GM21619 (cell line): ENCODE measurements around the gene SMARCA4.
A peak's percentile ranks its signal among the peaks of the same experiment; 100 is the strongest.
"Not testable (repeated sequence)": the region's sequence is repeated elsewhere in the genome, so short reads cannot be mapped to it uniquely, and the experiment has no call there.

Experiments used
- ATAC-seq: cut with Tn5 transposase; IDR thresholded peaks from one replicate; pipeline ENCODE4 v1.9.1; 2021; ENCODE audit not compliant: unreplicated experiment

SMARCA4 gene

GRCh38 chr19:10928563-10929401 lies 32.0 kb upstream of the SMARCA4 start, which contains the start of the genes TIMM29 and YIPF2:
Gene TIMM29 (plus strand): TSS chr19:10928811. CDS start chr19:10928823, 12 bp downstream.
Gene YIPF2 (minus strand): TSS chr19:10928639. CDS start chr19:10928410, 229 bp downstream.
- ATAC-seq = peak; percentile 77

GRCh38 chr19:10929402-10929794 lies 31.4 kb upstream of the SMARCA4 start:
- no peak for ATAC-seq

DNA sequence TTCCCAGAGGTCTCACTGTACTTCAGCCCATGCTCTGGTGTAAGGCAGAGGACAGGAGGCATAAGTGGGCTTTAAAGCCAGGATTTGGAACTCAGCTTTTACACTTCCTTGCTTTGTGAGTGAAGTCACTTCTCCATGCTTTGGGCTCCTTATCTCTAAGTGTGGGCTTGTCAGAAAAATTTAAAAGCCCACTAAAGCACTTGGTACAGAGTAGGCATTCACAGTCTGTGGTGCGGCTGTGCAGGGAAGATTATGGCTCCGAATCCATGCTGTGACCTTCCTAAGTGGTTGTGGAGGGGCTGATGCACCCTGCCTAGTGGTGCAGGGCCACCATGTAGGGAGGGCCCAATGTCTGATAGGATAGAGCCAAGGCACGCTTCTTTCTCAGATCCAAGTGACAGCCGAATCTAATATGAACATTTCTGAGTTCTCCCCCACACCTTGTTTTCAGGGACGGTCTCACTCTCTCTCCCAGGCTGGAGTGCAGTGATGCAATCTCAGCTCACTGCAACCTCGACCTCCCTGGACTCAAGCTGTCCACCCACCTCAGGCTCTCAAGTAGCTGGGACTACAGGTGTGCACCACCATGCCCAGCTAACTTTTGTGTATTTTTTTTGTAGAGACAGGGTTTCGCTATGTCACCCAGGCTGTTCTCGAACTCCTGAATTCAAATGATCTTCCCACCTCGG lies 25.3 kb upstream of the SMARCA4 start:
- no peak for ATAC-seq

GRCh38 chr19:10936661-10937084 lies 24.2 kb upstream of the SMARCA4 start:
- no peak for ATAC-seq

GRCh38 chr19:10941649-10942048 lies 19.2 kb upstream of the SMARCA4 start:
- ATAC-seq = not testable (repeated sequence)

- not testable (repeated sequence) for ATAC-seq
Measured at GRCh38 chr19:10943412-10943811, 17.4 kb upstream of the SMARCA4 start.

- no peak for ATAC-seq
Measured at GRCh38 chr19:10945264-10945663, 15.6 kb upstream of the SMARCA4 start.

DNA sequence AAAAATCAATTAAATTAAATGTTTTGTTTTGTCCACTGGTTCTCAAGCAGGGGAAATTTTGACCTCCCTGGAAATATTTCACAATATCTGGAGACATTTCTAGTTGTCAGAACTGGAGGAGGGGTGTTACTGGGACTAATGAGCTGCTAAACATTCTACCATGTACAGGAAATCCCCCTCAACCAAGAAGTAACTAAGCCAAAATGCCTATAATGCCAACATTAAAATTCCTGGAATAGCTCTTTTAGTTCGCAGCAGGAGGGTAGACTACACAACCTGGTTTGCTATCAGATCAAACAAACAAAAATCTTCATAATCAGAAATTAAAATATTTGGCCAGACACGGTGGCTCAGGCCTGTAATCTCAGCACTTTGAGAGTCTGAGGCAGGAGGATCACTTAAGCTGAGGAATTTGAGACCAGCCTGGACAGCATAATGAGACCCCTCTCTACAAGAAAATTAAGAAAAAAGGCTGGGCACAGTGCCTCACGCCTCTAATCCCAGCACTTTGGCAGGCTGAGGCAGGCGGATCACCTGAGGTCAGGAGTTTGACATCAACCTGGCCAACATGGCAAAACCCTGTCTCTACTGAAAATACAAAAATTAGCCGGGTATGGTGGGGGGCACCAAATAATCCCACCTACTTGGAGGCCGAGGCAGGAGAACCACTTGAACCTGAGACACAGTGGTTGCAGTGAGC lies 13.7 kb upstream of the SMARCA4 start:
- ATAC-seq = no peak

- ATAC-seq = no peak
Measured at GRCh38 chr19:10952809-10953208, 8.0 kb upstream of the SMARCA4 start.

- ATAC-seq = not testable (repeated sequence)
Measured at GRCh38 chr19:10959277-10959968, 1.4 kb upstream of the SMARCA4 start.

DNA sequence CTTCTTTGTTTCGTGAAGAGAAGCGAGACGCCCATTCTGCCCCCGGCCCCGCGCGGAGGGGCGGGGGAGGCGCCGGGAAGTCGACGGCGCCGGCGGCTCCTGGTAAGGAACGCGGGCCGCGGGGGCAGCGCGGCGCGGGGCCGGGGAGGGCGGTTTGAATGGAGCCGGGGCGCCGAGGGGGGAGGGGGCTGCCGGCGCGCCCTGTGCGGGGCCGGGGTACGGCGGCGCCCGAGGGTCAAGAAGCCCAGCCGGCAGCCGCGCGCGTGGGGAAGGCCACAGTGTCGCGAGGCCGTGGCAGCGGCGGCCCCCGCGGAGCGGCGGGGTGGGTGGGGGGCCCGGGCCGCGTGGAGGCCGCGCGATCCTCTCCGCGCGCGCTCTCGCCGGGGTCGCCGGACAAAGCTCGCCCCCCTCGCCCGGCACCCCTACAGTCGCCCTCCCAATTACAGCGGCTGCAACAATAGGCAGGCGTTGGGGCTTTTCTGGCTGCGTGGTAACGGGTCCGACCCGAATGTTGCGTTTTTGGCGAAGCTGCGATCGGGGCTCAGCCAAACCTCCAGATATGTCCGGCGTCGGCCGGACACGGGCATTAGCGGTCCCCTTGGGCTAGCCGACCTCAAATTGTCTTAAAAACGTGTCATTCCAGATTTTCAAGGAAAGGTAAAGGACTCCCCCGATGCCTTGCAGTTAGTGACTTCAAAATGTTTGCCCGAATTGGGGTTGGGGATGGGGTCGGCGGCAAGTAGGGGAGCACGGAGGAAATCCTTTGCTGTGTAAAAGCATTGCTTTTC lies 437 bp downstream of the SMARCA4 start:
- peak; percentile 34 for ATAC-seq

- ATAC-seq = no peak
Measured at GRCh38 chr19:10962863-10963262, 2.0 kb downstream of the SMARCA4 start.

GRCh38 chr19:10963865-10964264 lies 3.0 kb downstream of the SMARCA4 start:
- no peak for ATAC-seq

- ATAC-seq = no peak
Measured at GRCh38 chr19:10964903-10965302, 4.1 kb downstream of the SMARCA4 start.

DNA sequence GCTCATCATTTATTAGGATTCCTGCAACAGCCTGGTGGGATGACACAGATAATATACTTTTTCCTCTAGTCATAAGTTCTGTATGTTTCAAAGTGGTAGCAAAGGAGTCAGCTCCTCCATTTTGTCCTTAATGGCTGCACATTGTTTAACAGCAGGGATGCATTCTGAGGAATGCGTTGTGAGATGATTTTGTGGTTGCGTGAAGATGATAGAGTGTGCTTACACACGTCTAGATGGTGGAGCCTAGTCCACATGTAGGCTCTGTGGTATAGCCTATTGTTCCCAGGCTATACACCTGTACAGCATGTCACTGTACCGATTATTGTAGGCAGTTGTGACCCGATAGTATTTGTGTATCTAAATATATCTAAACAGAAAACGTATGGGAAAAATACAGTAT lies 4.6 kb downstream of the SMARCA4 start:
- no peak for ATAC-seq

DNA sequence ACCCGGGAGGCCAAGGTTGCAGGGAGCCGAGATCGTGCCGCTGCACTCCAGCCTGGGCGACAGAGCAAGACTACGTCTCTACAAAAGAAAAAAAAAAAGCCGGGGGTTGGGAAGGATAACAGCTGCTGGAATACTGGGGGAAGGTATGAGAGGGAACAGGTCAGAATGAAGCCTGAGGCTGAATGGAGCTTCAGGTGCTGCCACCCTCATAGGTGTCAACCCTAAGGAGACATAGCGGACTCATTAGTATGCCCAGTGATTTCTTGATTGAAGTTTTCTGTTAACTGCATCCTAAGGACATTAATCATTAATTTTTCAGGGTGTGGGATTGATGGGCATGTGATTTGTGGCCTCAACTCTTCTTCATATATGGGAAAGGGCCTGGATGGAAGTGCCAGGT lies 6.0 kb downstream of the SMARCA4 start:
- ATAC-seq = no peak

GRCh38 chr19:10968527-10969135 lies 7.8 kb downstream of the SMARCA4 start:
- no peak for ATAC-seq

DNA sequence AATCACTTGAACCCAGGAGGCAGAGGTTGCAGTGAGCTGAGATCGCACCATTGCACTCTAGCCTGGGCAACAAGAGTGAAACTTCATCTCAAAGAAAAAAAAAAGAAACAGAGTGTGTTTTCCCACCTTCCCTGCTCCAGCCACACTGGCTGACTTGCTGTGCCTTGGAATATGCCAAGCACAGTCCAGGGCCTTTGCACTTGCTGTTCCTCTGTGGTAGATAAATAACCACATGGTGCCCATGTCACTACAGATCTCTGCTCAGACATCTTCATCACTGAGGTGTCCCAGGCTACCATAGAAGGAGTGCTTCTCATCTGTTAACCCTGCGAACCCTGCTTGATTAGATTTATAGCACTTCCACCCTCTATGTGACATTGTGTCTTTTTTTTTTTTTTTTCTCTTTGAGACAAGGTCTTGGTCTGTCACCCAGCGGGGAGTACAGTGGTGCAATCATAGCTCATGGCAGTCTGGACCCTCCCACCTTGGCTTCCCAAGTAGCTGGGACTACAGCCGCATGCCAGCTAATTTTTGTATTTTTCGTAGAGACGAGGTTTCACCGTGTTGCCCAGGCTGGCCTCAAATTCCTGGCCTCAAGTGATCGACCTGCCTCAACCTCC lies 10.4 kb downstream of the SMARCA4 start:
- ATAC-seq = no peak
